ENCODE measurements around the gene SNX14. TPM values are rescaled to one million over a fixed set of nuclear protein-coding genes. Genes with fewer than 3 reads are reported as not detected.
A peak's percentile ranks its signal among the peaks of the same experiment; 100 is the strongest.

SNX14 gene, protein sequence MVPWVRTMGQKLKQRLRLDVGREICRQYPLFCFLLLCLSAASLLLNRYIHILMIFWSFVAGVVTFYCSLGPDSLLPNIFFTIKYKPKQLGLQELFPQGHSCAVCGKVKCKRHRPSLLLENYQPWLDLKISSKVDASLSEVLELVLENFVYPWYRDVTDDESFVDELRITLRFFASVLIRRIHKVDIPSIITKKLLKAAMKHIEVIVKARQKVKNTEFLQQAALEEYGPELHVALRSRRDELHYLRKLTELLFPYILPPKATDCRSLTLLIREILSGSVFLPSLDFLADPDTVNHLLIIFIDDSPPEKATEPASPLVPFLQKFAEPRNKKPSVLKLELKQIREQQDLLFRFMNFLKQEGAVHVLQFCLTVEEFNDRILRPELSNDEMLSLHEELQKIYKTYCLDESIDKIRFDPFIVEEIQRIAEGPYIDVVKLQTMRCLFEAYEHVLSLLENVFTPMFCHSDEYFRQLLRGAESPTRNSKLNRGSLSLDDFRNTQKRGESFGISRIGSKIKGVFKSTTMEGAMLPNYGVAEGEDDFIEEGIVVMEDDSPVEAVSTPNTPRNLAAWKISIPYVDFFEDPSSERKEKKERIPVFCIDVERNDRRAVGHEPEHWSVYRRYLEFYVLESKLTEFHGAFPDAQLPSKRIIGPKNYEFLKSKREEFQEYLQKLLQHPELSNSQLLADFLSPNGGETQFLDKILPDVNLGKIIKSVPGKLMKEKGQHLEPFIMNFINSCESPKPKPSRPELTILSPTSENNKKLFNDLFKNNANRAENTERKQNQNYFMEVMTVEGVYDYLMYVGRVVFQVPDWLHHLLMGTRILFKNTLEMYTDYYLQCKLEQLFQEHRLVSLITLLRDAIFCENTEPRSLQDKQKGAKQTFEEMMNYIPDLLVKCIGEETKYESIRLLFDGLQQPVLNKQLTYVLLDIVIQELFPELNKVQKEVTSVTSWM
- polyA plus RNA-seq (2013, experiment 1 of 2): 23.7 TPM
- polyA plus RNA-seq (2013, experiment 2 of 2): 25.1 TPM

DNA sequence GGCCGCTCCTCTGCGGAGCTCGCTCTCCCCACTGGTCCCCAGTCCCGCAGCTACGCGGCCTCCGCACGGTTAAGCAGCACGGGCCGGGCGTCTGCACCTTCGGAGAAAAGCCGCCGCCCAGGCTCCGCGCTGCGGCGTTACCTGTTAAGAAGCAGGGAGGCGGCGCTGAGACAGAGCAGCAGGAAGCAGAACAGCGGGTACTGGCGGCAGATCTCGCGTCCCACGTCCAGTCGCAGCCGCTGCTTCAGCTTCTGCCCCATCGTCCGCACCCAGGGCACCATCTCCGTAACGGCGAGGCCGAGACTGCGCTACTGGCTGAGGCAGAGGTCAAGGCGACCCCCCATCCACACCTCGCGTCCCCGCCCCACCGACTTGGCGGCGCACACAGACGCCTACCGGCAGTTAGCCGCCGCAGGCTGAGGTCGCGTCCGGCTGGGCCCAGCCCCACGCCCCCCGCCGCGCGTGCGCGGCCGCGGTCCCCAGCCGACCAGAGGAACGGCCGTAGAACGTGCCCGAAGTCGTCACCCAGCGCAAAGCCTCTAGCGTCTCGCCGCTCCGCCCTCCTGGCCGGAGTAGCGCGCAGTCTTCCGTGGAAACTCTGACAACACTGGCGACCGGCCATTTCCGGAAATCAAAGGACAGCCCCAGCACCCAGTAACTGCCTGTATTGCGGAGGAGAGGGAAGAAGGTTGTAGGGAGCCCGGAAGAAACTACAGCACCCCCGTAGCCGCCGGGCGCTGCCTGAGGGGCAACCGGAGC is at the start of gene SNX14:
TSS of gene SNX14 (minus strand) at position 421 of the 759 bp plus-strand sequence. CDS start at position 281, 140 bp downstream.
- H2BK12ac ChIP-seq (ENCODE audit: low read length): peak within 1 kb of the TSS; percentile 5
- H2AK5ac ChIP-seq (ENCODE audit: low read depth, low read length): peak within 1 kb of the TSS; percentile 18
- H2AFZ ChIP-seq (ENCODE audit: low read length): peak within 1 kb of the TSS; percentile 98
- no peaks in the 10 kb centered on the region for H3K27me3 ChIP-seq (ENCODE audit: control insufficient read depth in 3 of 3, insufficient read depth in 3 of 3, low read depth in 1 of 3, low read length in 3 of 3)
- no peak within 1 kb of the TSS for H2BK15ac ChIP-seq (ENCODE audit: low read length)
- no peak within 1 kb of the TSS for H4K8ac ChIP-seq (ENCODE audit: low read depth, low read length)
- WGBS, 2 donors (ENCODE audit: extremely low coverage in 2 of 2, insufficient read length in 2 of 2, insufficient replicate concordance in 1 of 2): no CpG with 5 or more reads among the region's 82 CpGs
- peaks cover 0 to 32% of the 10 kb centered on the region in 2 donors for H3K9me3 ChIP-seq (replicated peaks in 1 of 2; ENCODE audit: control insufficient read depth in 2 of 2, insufficient read depth in 1 of 2, low read depth in 1 of 2, low read length in 2 of 2)
- H3K27ac ChIP-seq (replicated peaks; ENCODE audit: low read length): peak within 1 kb of the TSS; percentile 75
- no peak within 1 kb of the TSS for H2BK120ac ChIP-seq (ENCODE audit: low read depth, low read length)
- peak within 1 kb of the TSS; percentile 97 for H3K18ac ChIP-seq (ENCODE audit: low read length)
- peak within 1 kb of the TSS; percentile 90 to 98 for H3K4me3 ChIP-seq (ENCODE audit: low read length in 2 of 2)
- H4K91ac ChIP-seq (ENCODE audit: low read depth, low read length, poor library complexity): no peak within 1 kb of the TSS
- peak within 1 kb of the TSS; percentile 77 for H3K4me2 ChIP-seq (ENCODE audit: insufficient read depth, low read length, poor library complexity, severe bottlenecking)
- peak within 1 kb of the TSS; percentile 97 for H3K14ac ChIP-seq (ENCODE audit: low read length)
- H3K4ac ChIP-seq (ENCODE audit: low read length): no peak within 1 kb of the TSS
- peak; percentile 77 for DNase-seq (ENCODE audit: low spot score)
- H3K36me3 ChIP-seq (replicated peaks in 1 of 2; ENCODE audit: control insufficient read depth in 2 of 2, insufficient read depth in 2 of 2, low read length in 2 of 2): peaks cover 0 to 11% of the 10 kb centered on the region in 2 donors
- H3K79me1 ChIP-seq (ENCODE audit: low read depth, low read length): no peaks in the 10 kb centered on the region
- H3K23ac ChIP-seq (ENCODE audit: low read depth, low read length, poor library complexity): peak within 1 kb of the TSS; percentile 99
- H2BK5ac ChIP-seq (ENCODE audit: low read length): peak within 1 kb of the TSS; percentile 97
- H3K9ac ChIP-seq (ENCODE audit: low read depth, low read length, poor library complexity): peak within 1 kb of the TSS; percentile 98
- peaks cover 2% of the 10 kb centered on the region in 2 donors for H3K4me1 ChIP-seq (ENCODE audit: control insufficient read depth in 2 of 2, insufficient read depth in 1 of 2, low read depth in 1 of 2, low read length in 2 of 2)

DNA sequence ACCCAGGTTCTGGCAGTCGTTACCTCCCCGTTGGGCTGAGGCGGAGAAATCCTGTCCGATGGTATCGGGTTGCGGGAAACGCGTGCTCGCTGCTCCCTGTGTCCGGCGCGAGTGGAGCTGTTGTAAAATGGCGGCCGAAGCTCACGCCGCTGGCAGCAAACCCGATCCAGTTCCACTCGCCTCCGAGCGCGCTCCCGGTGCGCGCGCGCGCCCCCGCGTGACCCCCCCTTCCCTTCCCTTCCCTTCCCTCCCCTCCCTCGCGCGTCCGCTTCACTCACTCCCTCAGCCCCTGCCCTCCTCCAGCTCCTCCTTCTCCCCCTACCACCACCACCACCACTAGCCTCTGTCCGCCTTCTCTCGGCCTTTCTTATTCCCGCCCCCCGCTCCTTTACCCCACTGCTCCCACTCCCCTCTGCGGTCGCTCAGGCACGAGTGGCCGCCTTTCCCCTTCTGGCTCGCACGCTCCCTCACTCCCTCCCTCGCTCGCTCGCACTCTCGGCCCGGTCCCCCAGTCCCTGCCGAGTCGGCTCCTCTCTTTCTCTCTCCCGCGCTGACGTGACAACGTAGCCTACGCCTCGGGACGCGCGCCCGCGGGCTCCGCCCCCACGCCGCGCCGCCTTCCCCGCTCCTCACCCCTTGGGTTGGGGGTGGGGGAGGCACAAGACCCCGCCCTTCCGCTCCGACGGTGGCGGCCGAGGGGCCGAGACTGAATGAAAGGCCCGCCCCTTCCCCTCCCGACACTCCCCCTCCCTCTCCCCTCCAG is 49.3 kb upstream of the SNX14 start, which contains the start of gene SYNCRIP:
TSS of gene SYNCRIP (minus strand) at position 113 of the 763 bp plus-strand sequence. CDS start 1,447 bp downstream, outside the sequence.
- Histone ChIP-seq H3K4me2 (ENCODE audit: insufficient read depth, low read length, poor library complexity, severe bottlenecking) (peak within 1 kb of the TSS; percentile 73), H4K91ac (ENCODE audit: low read depth, low read length, poor library complexity) (peak within 1 kb of the TSS; percentile 92), H3K79me1 (ENCODE audit: low read depth, low read length) (peaks cover 5% of the 10 kb centered on the region), H3K4ac (ENCODE audit: low read length) (peak within 1 kb of the TSS; percentile 98), H3K14ac (ENCODE audit: low read length) (peak within 1 kb of the TSS; percentile 99), H2AK5ac (ENCODE audit: low read depth, low read length) (peak within 1 kb of the TSS; percentile 97), H3K23ac (ENCODE audit: low read depth, low read length, poor library complexity) (peak within 1 kb of the TSS; percentile 100), H4K8ac (ENCODE audit: low read depth, low read length) (peak within 1 kb of the TSS; percentile 65), H3K27me3 (ENCODE audit: control insufficient read depth in 3 of 3, insufficient read depth in 3 of 3, low read depth in 1 of 3, low read length in 3 of 3) (no peaks in the 10 kb centered on the region), H2BK12ac (ENCODE audit: low read length) (peak within 1 kb of the TSS; percentile 10), H2AFZ (ENCODE audit: low read length) (peak within 1 kb of the TSS; percentile 99), H2BK15ac (ENCODE audit: low read length) (peak within 1 kb of the TSS; percentile 85), H3K18ac (ENCODE audit: low read length) (peak within 1 kb of the TSS; percentile 100), H3K9ac (ENCODE audit: low read depth, low read length, poor library complexity) (peak within 1 kb of the TSS; percentile 100), H2BK5ac (ENCODE audit: low read length) (peak within 1 kb of the TSS; percentile 99), H3K4me3 (ENCODE audit: low read length in 2 of 2) (peak within 1 kb of the TSS; percentile 97 to 100), H3K36me3 (replicated peaks in 1 of 2; ENCODE audit: control insufficient read depth in 2 of 2, insufficient read depth in 2 of 2, low read length in 2 of 2) (peaks cover 9 to 36% of the 10 kb centered on the region in 2 donors), H2BK120ac (ENCODE audit: low read depth, low read length) (peak within 1 kb of the TSS; percentile 97), H3K27ac (replicated peaks; ENCODE audit: low read length) (peak within 1 kb of the TSS; percentile 100), H3K9me3 (replicated peaks in 1 of 2; ENCODE audit: control insufficient read depth in 2 of 2, insufficient read depth in 1 of 2, low read depth in 1 of 2, low read length in 2 of 2) (peaks cover 0 to 13% of the 10 kb centered on the region in 2 donors), H3K4me1 (ENCODE audit: control insufficient read depth in 2 of 2, insufficient read depth in 1 of 2, low read depth in 1 of 2, low read length in 2 of 2) (peaks cover 5% of the 10 kb centered on the region in 2 donors)
- DNase-seq (ENCODE audit: low spot score): peak; percentile 98
- no CpG with 5 or more reads among the region's 76 CpGs for WGBS, 2 donors (ENCODE audit: extremely low coverage in 2 of 2, insufficient read length in 2 of 2, insufficient replicate concordance in 1 of 2)

DNA sequence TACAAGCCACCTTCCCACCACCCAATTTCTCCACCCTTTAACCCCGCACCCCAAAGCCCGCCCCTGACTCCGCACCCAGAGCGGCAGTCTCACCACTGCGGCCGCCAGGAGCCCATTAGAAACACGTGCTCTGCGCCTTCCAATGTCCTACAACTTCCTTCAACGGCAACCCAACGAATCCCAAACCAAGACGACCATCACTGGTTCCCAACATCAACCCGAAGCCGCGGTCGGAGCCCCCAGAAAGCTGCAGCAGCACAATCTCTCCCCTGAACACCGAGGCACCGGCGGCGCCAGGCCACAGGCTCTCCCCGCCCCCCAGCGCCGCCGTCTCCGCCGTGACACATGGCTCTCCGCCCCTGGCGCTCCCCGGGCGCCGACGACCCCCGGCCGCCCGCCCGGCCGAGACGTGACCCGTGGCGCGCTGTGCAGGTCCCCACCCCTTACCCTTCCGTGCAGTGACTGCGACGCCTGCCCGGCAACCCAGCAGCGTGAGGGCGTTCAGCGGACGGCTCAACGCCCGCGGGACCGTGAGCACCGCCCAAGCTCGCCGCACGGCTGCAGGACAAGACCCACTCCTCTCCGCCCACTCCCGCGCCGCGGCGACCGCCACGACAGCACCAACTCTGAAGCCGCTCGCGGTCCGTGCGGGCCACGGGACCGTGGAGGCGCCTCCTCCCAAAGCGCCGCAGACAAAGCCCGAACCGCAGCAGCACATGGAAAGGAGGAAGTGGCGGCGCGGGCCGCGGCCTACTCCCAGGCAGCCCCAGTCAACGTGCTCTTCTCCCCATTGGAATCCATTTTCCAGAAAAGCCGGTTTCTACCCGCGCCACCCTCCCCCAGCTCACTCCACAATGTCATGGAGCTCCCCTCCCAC is 48.5 kb upstream of the SNX14 start:
- peak; percentile 17 for DNase-seq (ENCODE audit: low spot score)
- Histone ChIP-seq H4K91ac (ENCODE audit: low read depth, low read length, poor library complexity) (peak overlapping the region; percentile 79), H3K23ac (ENCODE audit: low read depth, low read length, poor library complexity) (peak overlapping the region; percentile 100), H2BK15ac (ENCODE audit: low read length) (peak overlapping the region; percentile 85), H3K27ac (replicated peaks; ENCODE audit: low read length) (peak overlapping the region; percentile 100), H4K8ac (ENCODE audit: low read depth, low read length) (peak overlapping the region; percentile 65), H2AFZ (ENCODE audit: low read length) (peak overlapping the region; percentile 99), H3K4ac (ENCODE audit: low read length) (peak overlapping the region; percentile 98), H3K4me2 (ENCODE audit: insufficient read depth, low read length, poor library complexity, severe bottlenecking) (peak overlapping the region; percentile 49), H2BK12ac (ENCODE audit: low read length) (peak overlapping the region; percentile 10), H3K27me3 (ENCODE audit: control insufficient read depth in 3 of 3, insufficient read depth in 3 of 3, low read depth in 1 of 3, low read length in 3 of 3) (no peaks in the 10 kb centered on the region), H2BK120ac (ENCODE audit: low read depth, low read length) (peak overlapping the region; percentile 97), H3K4me1 (ENCODE audit: control insufficient read depth in 2 of 2, insufficient read depth in 1 of 2, low read depth in 1 of 2, low read length in 2 of 2) (peaks cover 5% of the 10 kb centered on the region in 2 donors), H2AK5ac (ENCODE audit: low read depth, low read length) (peak overlapping the region; percentile 97), H3K79me1 (ENCODE audit: low read depth, low read length) (peaks cover 5% of the 10 kb centered on the region), H3K14ac (ENCODE audit: low read length) (peak overlapping the region; percentile 99), H3K4me3 (ENCODE audit: low read length in 2 of 2) (peak overlapping the region; percentile 97 to 100), H3K9ac (ENCODE audit: low read depth, low read length, poor library complexity) (peak overlapping the region; percentile 100), H3K18ac (ENCODE audit: low read length) (peak overlapping the region; percentile 100), H3K36me3 (replicated peaks in 1 of 2; ENCODE audit: control insufficient read depth in 2 of 2, insufficient read depth in 2 of 2, low read length in 2 of 2) (peaks cover 11 to 44% of the 10 kb centered on the region in 2 donors), H3K9me3 (replicated peaks in 1 of 2; ENCODE audit: control insufficient read depth in 2 of 2, insufficient read depth in 1 of 2, low read depth in 1 of 2, low read length in 2 of 2) (peaks cover 0 to 11% of the 10 kb centered on the region in 2 donors), H2BK5ac (ENCODE audit: low read length) (peak overlapping the region; percentile 99)
- no CpG with 5 or more reads among the region's 85 CpGs for WGBS, 2 donors (ENCODE audit: extremely low coverage in 2 of 2, insufficient read length in 2 of 2, insufficient replicate concordance in 1 of 2)
